H1 (cell line): ENCODE measurements around the gene INPP5E.

Source experiments
- CTCF ChIP-seq, 3 experiments: IDR thresholded peaks; 1 replicate in 2 of 3; 2 replicates in 1 of 3; pipeline versions ENCODE4 v1.5.1 to v1.6.1; 2011; ENCODE audit warnings: low read length in 3 of 3, mild to moderate bottlenecking in 3 of 3, inconsistent platforms in 2 of 3, low read depth in 1 of 3, moderate library complexity in 1 of 3; ENCODE audit not compliant: insufficient read depth in 1 of 3; ENCODE audit errors: control extremely low read depth in 1 of 3
- KDM1A ChIP-seq: fragments of 200-600, 300-600 bp; sonication (generic); IDR thresholded peaks from 2 replicates; pipeline ENCODE4 v1.7.1; 2016; ENCODE audit warnings: mild to moderate bottlenecking, low read length, borderline replicate concordance
- SP1 ChIP-seq: IDR thresholded peaks from 2 replicates; pipeline ENCODE4 v1.6.1; 2011; ENCODE audit warnings: low read depth, low read length
- SUZ12 ChIP-seq: fragments of 200-600 bp; sonication (generic); IDR thresholded peaks from 2 replicates; pipeline ENCODE4 v1.6.1; 2012; ENCODE audit warnings: mild to moderate bottlenecking, inconsistent platforms, low read length, moderate library complexity, mixed read lengths

- TF ChIP-seq SUZ12 (no peak), KDM1A (no peak), CTCF (IDR thresholded peaks at IDR 0.05; ENCODE audit: control extremely low read depth in 1 of 3, insufficient read depth in 1 of 3, low read depth in 1 of 3, low read length in 3 of 3) (no peak), SP1 (no peak)
Observed at GRCh38 chr9:136459425-136459824, 19.8 kb upstream of the INPP5E start.
